HK-2 (cell line): Measurements from ENCODE around the gene ZBTB40.

Source experiments
- DNase-seq: peaks from one replicate; pipeline ENCODE4 v3.0.0-alpha.2; 2018; ENCODE audit not compliant: unreplicated experiment

ZBTB40 gene

DNA sequence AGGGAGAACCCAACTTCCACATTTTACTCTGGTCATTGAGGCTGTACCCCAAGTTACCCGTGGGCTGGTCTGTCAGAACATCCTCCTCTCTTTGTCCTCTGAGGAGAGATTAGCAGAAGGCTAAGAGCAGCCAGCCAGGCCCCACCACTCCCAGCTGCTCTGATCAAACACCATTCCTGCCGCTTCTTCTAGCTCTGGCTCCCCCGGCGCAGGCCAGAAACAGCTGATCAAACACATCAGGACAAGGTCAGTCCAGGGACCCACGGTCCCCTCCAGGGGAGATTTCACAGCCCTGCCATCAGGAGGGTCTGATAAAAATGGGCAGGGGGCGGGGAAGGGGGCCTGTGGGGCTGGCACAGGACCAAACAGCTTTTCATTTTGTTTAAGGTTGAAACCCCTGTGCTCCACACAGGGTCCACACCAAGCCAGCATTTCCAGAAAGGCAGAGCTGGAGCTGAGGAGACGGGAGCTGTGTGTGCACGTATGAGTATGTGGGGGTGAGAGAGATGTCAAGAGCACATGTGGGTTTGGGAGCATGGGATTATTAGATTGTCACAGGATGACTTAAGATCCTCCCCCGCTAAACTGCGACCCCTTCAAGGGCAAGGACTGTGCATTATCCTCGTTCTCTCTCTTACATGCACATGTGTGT, 81.7 kb downstream of the ZBTB40 start:
- DNase-seq: no peak

DNA sequence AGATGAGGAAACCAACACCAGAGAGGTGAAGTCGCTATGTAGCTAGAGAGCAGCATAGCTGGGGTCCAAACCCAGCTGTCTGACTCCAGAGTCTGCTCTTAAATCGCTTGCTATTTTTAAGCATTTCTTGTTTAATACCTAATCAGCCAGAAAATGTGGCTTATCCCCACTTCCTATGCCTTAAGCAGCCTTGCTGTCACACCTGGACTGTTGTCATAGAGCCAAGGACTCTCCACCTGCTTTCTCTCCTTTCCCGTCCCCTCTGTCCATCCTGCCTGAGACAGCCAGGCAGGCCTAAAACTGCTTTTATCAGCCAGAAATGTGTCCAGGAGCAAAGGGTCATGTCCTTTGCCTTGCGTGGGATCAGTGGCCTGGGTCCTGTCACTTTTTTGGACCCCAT, 83.3 kb downstream of the ZBTB40 start:
- no peak for DNase-seq

DNA sequence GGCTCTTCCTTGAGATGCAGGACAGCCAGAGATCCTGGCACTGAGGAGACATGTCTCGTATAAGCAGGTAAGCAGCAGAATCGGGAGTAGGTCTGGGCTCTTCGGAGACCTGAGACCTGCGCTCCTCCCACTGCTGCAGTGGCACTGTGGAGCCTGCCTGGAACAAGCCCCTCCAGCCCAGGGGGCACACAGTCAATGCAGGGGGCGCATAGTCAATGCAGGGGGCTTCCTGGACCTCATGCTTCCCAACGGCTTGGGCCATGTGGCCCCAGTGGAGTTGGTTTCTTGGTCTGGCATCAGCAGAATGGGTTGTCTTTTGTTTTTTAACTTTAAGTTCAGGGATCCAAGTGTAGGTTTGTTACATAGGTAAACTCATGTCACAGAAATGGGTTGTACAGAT, 83.7 kb downstream of the ZBTB40 start:
- no peak for DNase-seq

DNA sequence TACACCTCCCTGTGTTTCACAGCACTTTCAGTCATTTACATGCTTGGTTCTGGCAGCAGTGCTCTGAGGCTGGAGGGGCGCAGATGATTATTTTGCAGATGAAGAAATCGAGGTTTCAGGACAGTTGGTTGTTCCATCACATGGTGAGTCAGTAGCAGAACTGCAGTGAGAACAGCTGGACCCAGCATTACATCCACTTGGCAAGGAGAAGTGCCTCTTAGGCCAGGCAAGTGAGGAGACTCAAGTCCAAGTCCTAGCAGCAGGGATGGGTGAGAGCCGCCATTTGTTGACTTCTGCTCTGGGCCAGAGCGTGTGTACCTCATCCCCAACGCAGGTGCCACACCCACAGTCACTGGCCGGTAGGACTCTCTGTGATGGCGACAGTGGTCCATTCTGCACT, 84.9 kb downstream of the ZBTB40 start:
- DNase-seq: no peak

DNA sequence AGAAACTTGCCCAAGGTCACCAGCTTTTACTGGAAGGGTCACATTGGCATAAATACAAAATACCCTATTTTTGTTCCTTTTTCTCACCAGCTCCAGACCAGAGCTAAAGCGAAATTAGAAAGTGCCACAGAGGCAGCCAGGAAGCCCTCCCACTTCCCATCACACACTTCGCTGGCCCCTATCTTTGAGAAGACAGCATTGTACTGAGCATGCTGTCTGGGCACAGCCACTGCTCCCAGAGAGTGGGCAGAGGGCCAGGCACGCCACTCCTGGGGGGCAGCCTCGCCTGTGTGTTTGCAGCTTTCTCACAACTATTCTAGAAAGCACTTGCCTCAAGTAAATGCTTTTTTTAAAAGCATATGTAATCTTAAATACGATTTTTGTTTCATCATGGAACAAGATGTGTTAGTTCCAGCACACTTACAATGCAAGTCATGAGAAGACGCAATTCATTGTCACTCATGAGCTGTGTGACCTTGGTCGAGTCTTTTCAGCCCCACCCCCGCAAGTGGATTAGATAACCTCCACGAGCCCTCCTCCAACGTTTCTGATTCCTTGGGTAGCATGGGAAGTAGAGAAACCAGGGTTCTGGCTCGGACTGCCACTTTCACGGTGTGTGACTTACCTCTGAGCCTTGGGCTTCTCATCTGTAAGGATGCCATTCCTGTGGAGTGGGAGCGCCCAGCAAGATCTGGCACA, 85.9 kb downstream of the ZBTB40 start:
- no peak for DNase-seq

DNA sequence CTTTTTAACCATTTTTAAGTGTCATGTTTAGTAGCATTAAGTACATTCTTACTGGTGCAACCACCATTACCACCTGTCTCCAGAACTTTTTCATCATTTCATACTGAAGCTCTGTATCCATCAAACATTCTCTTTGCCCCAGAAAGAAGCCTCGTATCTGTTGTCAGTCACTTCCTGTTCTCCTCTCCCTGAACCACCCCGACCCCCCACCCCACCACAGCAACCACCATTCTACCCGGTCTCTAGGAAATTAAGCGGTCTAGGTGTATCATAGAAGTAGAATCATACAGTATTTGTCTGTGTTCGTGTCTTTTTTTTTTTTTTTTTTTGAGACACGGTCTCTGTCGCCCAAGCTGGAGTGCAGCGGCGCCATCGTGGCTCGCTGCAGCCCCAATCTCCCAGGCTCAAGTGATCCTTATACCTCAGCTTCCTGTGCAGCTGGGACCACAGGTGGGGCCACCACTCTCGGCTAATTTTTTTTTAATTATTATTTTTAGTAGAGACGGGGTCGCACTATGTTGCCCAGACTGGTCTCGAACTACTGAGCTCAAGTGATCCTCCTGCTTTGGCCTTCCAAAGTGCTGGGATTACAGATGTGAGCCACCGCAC, 88.0 kb downstream of the ZBTB40 start:
- no peak for DNase-seq

DNA sequence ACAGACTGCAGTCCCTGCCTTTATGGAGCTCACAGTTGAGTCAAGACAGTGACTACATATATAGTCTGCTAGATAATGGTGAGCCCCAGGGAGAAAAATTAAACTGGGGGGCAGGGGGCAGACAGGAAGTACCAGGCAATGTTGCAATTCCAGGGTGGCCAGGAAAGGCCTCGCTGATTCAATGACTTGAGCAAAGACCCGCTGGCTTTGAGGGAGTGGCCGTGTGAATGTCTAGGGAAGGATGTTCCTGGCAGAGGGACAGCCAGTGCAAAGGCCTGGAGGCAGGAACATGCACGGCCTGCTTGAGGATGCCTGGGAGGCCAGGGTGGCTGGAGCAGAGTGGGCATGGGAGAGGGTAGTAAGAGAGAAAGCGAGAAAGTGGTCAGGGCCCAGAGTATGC, 88.7 kb downstream of the ZBTB40 start:
- no peak for DNase-seq

DNA sequence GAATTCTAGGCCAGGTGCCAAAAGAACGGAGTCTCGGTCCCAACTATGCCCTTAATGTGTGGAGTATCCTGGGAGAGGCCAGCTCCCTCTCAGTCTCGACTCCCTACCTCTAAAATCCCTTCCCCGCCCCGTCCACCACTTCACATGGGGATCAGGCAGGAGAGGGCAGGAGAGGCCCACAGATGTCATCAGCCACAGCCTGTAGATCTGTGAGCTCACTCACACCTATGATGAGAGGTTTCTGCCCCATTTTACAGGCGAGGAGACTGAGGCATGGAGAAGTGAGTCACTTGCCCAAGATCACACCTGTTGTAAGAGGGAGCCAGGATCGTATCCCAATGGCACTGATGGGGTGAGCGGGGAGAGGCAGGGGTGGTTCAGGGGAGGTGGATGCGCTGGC, 91.2 kb downstream of the ZBTB40 start:
- no peak for DNase-seq

DNA sequence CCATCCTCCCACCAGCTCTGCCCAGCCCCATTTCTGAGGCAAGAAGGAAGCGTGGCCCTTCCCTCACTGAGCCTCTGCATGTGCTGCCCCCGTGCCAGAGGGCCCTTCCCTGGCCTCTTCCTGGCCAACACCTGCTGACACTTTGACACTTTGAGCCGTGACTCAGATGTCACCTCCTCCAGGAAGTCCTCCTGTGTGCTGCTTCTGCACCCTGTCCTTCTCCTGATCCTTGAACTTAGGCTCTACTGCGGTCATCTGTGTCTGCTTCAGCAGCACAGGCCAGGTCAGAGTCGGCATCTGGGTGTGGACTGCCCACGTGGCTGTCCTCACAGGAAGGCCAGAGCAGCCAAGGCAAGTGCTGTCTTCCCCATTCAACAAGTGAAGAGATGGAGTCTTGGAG, 92.0 kb downstream of the ZBTB40 start:
- DNase-seq: no peak

DNA sequence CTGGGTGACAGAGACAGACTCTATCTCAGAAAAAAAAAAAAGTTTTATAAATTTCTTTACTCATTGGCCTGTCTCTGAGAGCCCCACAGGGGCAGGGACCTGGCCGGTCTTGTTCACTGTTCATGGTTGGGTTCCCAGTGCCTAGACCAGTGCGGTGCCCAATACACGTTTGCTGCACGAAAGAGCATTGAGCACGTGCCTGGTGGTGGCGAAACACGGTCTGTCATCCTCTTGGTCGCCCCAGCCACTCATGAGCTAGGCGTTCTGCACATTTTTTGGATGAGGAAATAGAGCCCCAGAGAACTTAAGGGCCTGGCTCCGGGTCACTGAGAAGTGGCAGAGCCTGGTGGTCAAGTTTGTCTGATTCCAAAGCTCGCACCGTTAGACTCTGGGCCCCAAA, 93.0 kb downstream of the ZBTB40 start:
- no peak for DNase-seq

DNA sequence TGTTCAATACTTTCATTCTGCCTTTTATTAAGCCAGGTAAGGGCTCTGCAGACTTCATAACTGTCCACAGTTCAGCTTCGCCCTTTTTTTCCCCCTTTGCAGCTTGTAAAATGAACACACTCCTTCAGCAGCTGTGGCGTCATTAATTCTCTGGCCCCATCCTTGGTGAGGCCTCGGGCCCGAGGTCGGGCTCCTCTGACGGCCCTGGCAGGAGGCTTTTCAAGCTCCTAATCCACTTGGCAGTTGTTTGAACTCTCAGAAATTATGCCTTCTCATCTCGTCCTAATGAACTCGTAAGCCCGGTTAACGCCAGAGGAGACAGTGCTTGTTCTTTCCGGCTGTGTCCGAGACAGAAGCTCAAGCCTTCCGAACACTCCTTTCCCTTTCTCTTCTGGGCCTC, 93.5 kb downstream of the ZBTB40 start:
- no peak for DNase-seq

DNA sequence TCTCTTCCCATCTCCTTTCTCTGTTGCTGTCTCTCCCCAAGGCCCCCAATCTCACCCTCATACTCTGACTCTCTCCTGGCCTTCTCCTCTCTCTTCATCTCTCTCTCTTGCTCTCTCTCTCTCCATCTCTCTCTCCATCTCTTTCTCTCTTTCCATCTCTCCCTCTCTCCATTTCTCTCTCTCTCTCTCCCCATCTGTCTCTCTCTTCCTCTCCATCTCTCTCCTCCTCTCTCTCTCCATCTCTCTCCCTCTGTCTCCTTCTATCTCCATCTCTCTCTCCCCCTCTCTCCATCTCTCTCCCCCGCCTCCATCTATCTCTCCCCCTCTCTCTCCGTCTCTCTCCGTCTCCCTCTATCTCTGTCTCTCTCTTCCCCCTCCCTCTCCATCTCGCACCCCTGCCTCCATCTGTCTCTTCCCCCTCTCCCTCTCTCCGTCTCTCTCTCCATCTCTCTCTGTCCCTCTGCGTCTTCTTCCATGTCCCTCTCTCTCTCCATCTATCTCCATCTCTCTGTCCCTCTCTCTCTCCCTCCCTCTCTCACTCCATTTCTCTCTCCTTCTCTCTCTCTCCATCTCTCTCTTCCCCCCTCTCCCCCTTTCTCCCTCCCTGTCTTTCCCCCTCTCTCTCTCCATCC, 95.7 kb downstream of the ZBTB40 start:
- DNase-seq: no peak

DNA sequence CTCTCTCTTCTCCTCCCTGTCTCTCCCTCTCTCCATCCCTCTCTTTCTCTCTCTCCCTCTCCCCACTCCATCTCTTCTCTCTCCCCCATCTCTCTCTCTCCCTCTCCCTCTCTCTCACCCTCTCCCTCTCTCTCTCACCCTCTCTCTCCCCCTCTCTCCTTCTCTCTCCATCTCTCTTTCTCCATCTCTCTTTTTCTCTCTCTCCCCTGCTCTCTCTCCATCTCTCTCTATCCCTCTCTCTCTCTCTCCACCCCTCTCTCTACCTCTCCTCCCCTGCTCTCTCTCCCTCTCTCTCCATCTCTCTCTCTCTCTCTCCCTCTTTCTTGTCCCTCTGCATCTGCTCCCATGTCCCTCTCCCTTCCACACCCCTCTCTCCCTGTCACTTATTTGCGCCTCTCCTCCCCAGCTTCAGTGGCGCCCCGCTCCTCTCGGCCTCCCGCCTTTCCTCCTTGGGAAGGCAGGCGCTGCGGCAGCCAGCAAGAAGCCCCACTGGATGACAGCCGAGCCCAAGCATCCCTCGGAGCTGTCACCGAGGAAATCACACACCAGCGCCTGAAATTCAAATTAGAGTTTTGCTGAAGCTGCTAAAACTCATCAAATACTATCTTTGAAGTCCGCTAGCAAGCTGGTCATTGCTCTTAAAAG, 96.3 kb downstream of the ZBTB40 start:
- DNase-seq: no peak

DNA sequence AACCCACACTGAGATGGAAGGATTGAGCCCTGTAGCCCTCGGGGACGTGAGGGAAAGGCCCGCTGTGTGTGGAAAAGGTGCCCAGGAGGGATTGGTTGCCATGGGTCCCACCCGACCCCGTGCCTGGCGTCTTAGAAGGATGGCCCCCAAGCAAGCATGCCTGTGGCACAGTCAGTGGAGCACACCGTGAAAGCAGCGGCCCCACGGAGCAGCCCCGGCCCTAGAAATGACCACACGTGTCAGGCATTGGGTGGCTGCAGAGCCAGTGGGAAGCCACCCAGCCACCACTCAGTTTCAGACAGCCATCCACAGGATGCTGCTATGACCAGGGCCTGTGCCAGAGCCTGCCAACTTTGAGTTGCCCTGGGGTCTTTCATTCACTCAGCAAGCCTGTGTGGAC, 98.4 kb downstream of the ZBTB40 start:
- no peak for DNase-seq

DNA sequence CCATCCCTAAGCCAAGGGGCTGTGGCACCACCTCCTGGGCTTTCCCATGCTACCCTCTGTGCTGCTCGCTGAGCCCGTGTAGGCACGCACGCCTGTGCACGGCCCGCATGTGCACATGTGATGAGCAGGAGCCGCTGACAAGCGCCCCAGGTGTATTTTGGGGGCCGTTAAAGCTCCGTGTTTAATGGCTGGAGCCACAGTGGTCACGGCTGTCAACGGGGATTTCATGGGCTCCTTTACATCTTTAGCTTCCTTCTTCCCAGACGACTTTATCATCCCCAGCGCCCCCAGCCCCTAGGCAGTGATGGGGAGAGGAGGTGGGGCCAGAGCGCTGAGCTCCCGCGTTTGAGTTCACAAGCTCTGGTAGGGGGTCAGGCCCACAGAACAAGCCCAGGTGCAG, 99.9 kb downstream of the ZBTB40 start:
- no peak for DNase-seq

DNA sequence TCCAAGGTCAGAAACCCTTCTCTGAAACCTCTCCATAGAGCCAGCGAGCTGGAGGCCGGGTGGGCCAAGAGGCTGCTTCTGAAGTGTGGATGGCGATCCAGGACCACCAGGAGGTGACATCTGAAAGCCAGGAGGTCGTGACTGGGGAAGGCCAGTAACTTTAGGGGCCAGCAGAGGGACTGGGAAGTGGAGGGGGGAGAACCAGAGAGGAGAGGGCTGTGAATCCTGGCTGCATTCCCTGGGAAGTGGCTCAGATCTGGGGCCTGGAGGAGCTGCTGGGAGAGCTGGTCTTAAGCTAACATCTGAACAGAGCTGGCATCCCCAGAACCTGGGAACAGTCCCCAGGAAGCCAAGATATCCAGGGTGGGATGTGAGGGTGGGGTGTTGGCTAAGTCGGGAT, 100.4 kb downstream of the ZBTB40 start:
- no peak for DNase-seq

DNA sequence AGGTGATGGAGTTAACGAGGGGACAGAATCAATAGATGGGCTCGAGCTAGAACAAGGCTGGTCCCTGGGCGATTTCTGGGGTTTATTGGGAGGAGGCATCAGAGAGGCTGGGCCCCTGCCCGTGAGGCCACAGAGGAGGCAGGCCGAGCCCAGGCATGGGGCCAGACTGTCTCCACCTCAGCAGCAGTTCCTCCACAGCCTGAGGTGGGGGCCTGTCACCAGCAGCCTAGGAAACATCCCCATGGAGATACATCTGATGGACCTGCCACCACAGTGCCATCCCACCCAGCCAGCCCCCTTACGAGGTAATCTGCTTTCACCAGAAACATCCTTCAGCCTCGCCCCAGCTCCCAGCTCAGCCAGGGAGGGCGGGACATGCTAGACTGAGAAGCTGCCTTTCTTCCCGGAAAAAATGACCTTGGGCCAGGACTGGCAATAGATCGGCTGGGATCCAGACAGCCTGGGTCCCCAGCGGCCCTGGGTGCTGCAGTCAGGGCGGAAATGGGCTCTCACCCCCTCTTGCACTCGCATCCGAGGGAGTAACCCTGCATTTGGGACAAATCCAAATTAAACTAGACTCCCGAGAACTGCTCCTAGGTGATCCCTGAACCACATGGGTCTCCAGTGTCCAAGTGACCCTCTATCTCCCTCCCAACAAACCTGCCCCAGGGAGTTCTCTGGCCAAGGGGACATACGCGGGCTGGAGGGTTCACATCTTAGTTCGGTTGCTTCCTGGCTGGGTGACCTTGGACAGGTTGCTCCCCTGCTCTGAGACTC, 101.6 kb downstream of the ZBTB40 start:
- DNase-seq: no peak

DNA sequence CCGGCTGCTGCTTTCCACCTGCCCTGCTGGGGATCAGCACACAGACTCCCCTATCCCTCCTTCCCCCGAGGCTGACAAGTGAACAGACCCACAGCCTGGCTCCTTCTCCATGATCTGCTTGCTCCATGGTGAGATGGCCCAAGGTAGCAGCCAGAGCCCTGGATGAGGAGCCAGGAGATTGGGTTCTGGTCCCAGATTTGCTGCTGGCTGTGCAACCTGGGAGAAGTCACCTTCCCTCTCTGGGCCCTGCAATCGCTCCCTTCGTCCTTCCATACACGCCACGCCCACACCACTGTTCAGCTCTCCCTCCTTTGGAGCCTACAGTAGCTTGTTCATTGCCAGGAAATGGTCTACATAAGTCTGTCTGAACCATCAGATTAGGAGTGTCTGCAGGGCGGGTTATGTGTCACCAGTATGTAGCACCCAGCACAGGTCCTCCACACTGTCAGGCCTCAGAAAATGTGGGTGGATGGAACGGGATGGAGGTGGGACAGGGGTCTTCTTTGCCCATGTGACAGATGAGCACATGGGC, 102.4 kb downstream of the ZBTB40 start:
- DNase-seq: no peak

DNA sequence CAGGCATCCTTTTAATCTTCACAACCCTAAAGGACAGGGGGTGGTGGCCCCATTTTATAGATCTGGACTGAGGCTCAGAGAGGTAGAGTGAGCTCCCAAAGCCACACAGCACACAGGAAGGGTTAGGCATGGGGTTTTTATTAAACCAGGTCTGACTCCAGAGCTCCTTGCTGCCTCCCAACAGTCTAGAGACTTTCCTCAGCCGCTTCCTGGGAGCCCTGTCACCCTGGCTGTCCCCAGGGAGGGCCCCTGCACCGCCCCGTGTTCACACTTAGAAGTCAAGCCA, 103.7 kb downstream of the ZBTB40 start:
- no peak for DNase-seq

DNA sequence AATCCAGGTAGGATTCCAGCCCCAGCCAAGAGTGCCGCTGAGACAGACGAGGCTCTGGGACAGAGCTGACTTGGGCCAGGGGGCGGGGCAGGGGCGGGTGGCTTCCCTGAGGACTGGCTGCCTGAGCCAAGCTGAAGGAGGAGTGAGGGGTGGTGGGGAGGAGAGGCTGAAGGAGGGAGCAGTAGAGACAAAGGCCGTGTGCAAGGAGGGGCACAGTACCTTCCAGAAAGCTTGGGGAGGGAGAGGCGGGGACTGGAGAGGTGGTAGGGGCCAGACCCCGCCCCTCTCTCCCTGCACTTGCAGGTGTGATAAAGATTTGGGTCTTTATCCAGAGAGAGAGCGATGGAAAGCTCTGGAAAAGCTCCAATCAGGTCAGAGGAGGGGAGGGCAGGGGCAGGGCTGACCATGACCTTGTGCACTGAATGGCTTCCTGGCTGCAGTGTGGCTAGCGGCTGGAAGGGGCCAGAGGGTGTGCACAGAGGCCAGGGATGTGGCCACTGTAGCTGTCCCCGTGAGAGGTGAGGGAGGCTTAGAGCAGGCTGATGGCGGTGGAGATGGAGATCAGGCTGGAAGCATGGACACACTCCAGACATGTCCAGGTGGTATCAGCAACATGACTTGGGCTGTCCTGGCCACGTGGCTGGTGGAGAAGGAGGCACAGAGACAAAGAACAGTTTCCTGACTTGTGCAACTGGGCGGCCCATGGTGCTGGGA, 104.9 kb downstream of the ZBTB40 start:
- no peak for DNase-seq

DNA sequence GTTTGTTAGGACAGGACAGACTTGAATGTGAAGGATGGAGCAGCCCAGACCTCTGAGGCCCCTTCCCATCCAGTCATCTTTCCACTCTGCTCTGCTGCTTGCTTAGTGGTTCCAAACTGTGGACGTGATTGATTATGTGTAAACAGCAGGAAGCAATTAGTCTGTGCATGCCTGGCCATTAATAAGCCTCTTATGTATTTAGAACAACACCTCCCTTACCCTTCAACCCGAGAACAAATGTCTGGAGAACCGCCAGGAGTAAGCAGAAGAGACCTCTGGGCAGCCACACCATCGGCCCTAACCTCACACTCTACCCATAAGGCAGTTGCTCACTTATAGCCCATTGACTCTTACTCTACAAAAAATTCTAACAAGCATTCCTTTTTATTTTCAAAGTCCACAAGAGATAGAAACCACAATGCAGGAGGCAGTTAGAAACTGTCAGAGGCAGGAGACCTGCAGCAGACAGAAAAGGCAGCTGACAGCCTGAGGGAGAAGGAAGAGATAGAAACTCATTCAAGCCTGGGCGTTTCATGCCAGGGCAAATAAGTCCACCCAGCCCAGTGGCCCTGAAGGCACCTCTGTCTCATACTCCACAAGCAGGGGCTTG, 105.8 kb downstream of the ZBTB40 start:
- DNase-seq: no peak
